Chondrocyte (in vitro differentiated cells): ENCODE results near the gene MYOM1. TPM values are rescaled to one million over a fixed set of nuclear protein-coding genes. Genes with fewer than 3 reads are reported as not detected.

Experiments
- DNase-seq: peaks from one replicate; pipeline ENCODE4 v3.0.0; 2021; ENCODE audit warnings: mixed read lengths, low spot score
- H3K27ac Mint-ChIP-seq: one replicate; pipeline ENCODE4 v1.8.0; 2021; ENCODE audit warnings: mild to moderate bottlenecking, moderate library complexity, mixed read lengths; ENCODE audit not compliant: unreplicated experiment
- H3K27me3 Mint-ChIP-seq: 2 replicates; pipeline ENCODE4 v1.8.0; 2021; ENCODE audit warnings: low read depth, mixed read lengths
- H3K36me3 Mint-ChIP-seq: 2 replicates; pipeline ENCODE4 v1.8.0; 2021; ENCODE audit warnings: low read depth, mixed read lengths
- H3K4me1 Mint-ChIP-seq: 2 replicates; pipeline ENCODE4 v1.8.0; 2021; ENCODE audit warnings: low read depth, mild to moderate bottlenecking, mixed read lengths
- H3K4me3 Mint-ChIP-seq: one replicate; pipeline ENCODE4 v1.8.0; 2021; ENCODE audit warnings: mild to moderate bottlenecking, moderate library complexity, mixed read lengths; ENCODE audit not compliant: unreplicated experiment
- H3K9me3 Mint-ChIP-seq: 2 replicates; pipeline ENCODE4 v1.8.0; 2021; ENCODE audit warnings: low read depth, mixed read lengths
- CTCF ChIP-seq: fragments of 200-600 bp; sonication (generic); IDR thresholded peaks from 2 replicates; pipeline ENCODE4 v1.5.0; 2021; ENCODE audit warnings: antibody characterized with exemption, mild to moderate bottlenecking, moderate library complexity
- total RNA-seq: library from RNA; stranded (reverse); gene quantifications from 3 replicates; pipeline ENCODE4 v1.2.1, GENCODE V29; 2021

MYOM1 gene
- total RNA-seq, 1 donor from 2014 or later = 1.5 TPM

DNA sequence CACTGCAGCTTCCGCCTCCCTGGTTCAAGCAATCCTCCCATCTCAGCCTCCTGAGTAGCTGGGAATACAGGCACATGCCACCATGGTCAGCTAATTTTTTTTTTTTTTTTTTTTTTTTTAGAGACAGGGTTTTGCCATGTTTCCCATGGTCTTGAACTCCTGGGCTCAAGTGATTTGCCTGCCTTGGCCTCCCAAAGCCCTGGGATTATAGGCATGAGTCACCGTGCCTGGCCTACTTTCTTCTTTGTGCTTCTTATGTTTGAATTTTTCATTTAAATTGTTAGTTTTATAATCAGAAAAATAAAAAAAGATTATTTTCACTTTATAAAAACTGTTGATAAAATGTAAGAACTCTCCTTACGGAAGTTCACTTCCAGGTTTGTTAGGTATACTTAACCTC is 105.3 kb downstream of the MYOM1 start:
- DNase-seq = no peak
- Mint-ChIP-seq H3K4me3 (no peak overlapping the region), H3K27ac (no peak overlapping the region), H3K36me3 (no peaks in the 10 kb centered on the region), H3K4me1 (peaks cover 17% of the 10 kb centered on the region), H3K27me3 (no peaks in the 10 kb centered on the region), H3K9me3 (no peaks in the 10 kb centered on the region)
- no peak for TF ChIP-seq CTCF

- H3K4me1 Mint-ChIP-seq = peaks cover 14% of the 10 kb centered on the region
- H3K27ac Mint-ChIP-seq = no peak overlapping the region
- no peaks in the 10 kb centered on the region for H3K9me3 Mint-ChIP-seq
- no peaks in the 10 kb centered on the region for H3K27me3 Mint-ChIP-seq
- no peak for DNase-seq
- no peak for TF ChIP-seq CTCF
- no peak overlapping the region for H3K4me3 Mint-ChIP-seq
- H3K36me3 Mint-ChIP-seq = no peaks in the 10 kb centered on the region
Observed at GRCh38 chr18:3114026-3114425, 105.7 kb downstream of the MYOM1 start.

- no peaks in the 10 kb centered on the region for H3K9me3 Mint-ChIP-seq
- H3K4me3 Mint-ChIP-seq = no peak overlapping the region
- H3K27me3 Mint-ChIP-seq = no peaks in the 10 kb centered on the region
- TF ChIP-seq CTCF = no peak
- peaks cover 13% of the 10 kb centered on the region for H3K4me1 Mint-ChIP-seq
- no peaks in the 10 kb centered on the region for H3K36me3 Mint-ChIP-seq
- no peak for DNase-seq
- H3K27ac Mint-ChIP-seq = peak overlapping the region; percentile 51
Observed at GRCh38 chr18:3111523-3112240, 108.1 kb downstream of the MYOM1 start.

GRCh38 chr18:3110034-3110752 is 109.6 kb downstream of the MYOM1 start:
- no peak for TF ChIP-seq CTCF
- Mint-ChIP-seq H3K27ac (no peak overlapping the region), H3K4me1 (peaks cover 13% of the 10 kb centered on the region), H3K9me3 (no peaks in the 10 kb centered on the region), H3K27me3 (no peaks in the 10 kb centered on the region), H3K36me3 (no peaks in the 10 kb centered on the region), H3K4me3 (no peak overlapping the region)
- DNase-seq = no peak

GRCh38 chr18:3107740-3108151 is 112.0 kb downstream of the MYOM1 start:
- TF ChIP-seq CTCF = no peak
- H3K36me3 Mint-ChIP-seq = no peaks in the 10 kb centered on the region
- H3K27ac Mint-ChIP-seq = no peak overlapping the region
- no peak overlapping the region for H3K4me3 Mint-ChIP-seq
- peaks cover 25% of the 10 kb centered on the region for H3K4me1 Mint-ChIP-seq
- H3K27me3 Mint-ChIP-seq = no peaks in the 10 kb centered on the region
- H3K9me3 Mint-ChIP-seq = no peaks in the 10 kb centered on the region
- DNase-seq = no peak
